ENCODE data around the gene ADAMTS10.
A peak's percentile ranks its signal among the peaks of the same experiment; 100 is the strongest.
"Not testable (repeated sequence)": the region's sequence is repeated elsewhere in the genome, so short reads cannot be mapped to it uniquely, and the experiment has no call there.

The ADAMTS10 gene

GRCh38 chr19:8622886-8623285 is 12.4 kb upstream of the ADAMTS10 start:
- not testable (repeated sequence) for DNase-seq

GRCh38 chr19:8618751-8619150 is 8.2 kb upstream of the ADAMTS10 start:
- DNase-seq, result no peak

- DNase-seq, result no peak
Observed at GRCh38 chr19:8617984-8618383, 7.5 kb upstream of the ADAMTS10 start.

GRCh38 chr19:8617325-8617724 is 6.8 kb upstream of the ADAMTS10 start:
- DNase-seq, result not testable (repeated sequence)

- DNase-seq, result no peak
Observed at GRCh38 chr19:8616861-8617260, 6.3 kb upstream of the ADAMTS10 start.

GRCh38 chr19:8615813-8616596 is 5.5 kb upstream of the ADAMTS10 start:
- peak in 1 of 2 experiments; percentile 1 for DNase-seq

- DNase-seq, result no peak
Observed at GRCh38 chr19:8615024-8615423, 4.5 kb upstream of the ADAMTS10 start.

- no peak for DNase-seq
Observed at GRCh38 chr19:8614455-8614854, 3.9 kb upstream of the ADAMTS10 start.

- DNase-seq, result no peak
Observed at GRCh38 chr19:8612807-8613171, 2.3 kb upstream of the ADAMTS10 start.

GRCh38 chr19:8611877-8612806 is 1.6 kb upstream of the ADAMTS10 start:
- no peak for DNase-seq

- no peak for DNase-seq
Observed at GRCh38 chr19:8611391-8611876, 919 bp upstream of the ADAMTS10 start.

- DNase-seq, result no peak
Observed at GRCh38 chr19:8610936-8611300, 403 bp upstream of the ADAMTS10 start.

GRCh38 chr19:8609279-8610040 is 1.1 kb downstream of the ADAMTS10 start:
- DNase-seq, result no peak

- no peak for DNase-seq
Observed at GRCh38 chr19:8608941-8609278, 1.6 kb downstream of the ADAMTS10 start.

- no peak for DNase-seq
Observed at GRCh38 chr19:8607386-8607785, 3.1 kb downstream of the ADAMTS10 start.

- DNase-seq, result no peak
Observed at GRCh38 chr19:8605514-8605913, 5.0 kb downstream of the ADAMTS10 start.

- DNase-seq, result no peak
Observed at GRCh38 chr19:8601796-8602195, 8.7 kb downstream of the ADAMTS10 start.

- no peak for DNase-seq
Observed at GRCh38 chr19:8600816-8601215, 9.7 kb downstream of the ADAMTS10 start.

- DNase-seq, result no peak
Observed at GRCh38 chr19:8600064-8600463, 10.5 kb downstream of the ADAMTS10 start.

- DNase-seq, result no peak
Observed at GRCh38 chr19:8596168-8596567, 14.3 kb downstream of the ADAMTS10 start.

GRCh38 chr19:8595651-8596050 is 14.9 kb downstream of the ADAMTS10 start:
- no peak for DNase-seq

GRCh38 chr19:8593931-8594330 is 16.6 kb downstream of the ADAMTS10 start:
- no peak for DNase-seq

Data from NCI-H2081 (cell line).